Endodermal cell (in vitro differentiated cells): ENCODE results near the gene WASHC3. TPM values are rescaled to one million over a fixed set of nuclear protein-coding genes. Genes with fewer than 3 reads are reported as not detected.
A peak's percentile ranks its signal among the peaks of the same experiment; 100 is the strongest.

Source experiments
- DNase-seq: peaks from one replicate; pipeline ENCODE4 v3.0.0-alpha.2; 2017
- H3K27ac ChIP-seq: 2 replicates; pipeline ENCODE4 v1.5.1; 2013; ENCODE audit warnings: mild to moderate bottlenecking, low read depth, low read length, moderate library complexity
- H3K27me3 ChIP-seq: 2 replicates; pipeline ENCODE4 v1.6.1; 2013; ENCODE audit warnings: mild to moderate bottlenecking, low read length, moderate library complexity; ENCODE audit not compliant: insufficient read depth, control insufficient read depth, poor library complexity, severe bottlenecking
- H3K36me3 ChIP-seq: 2 replicates; pipeline ENCODE4 v1.7.0; 2013; ENCODE audit warnings: mild to moderate bottlenecking, low read length, moderate library complexity; ENCODE audit not compliant: control insufficient read depth, insufficient read depth
- H3K4me1 ChIP-seq: one replicate; pipeline ENCODE4 v1.7.0; 2013; ENCODE audit warnings: low read length; ENCODE audit not compliant: control insufficient read depth, insufficient read depth
- H3K4me3 ChIP-seq: 2 replicates; pipeline ENCODE4 v1.5.1; 2013; ENCODE audit warnings: mild to moderate bottlenecking, low read length, moderate library complexity
- H3K9ac ChIP-seq: 2 replicates; pipeline ENCODE4 v1.6.1; 2013; ENCODE audit warnings: mild to moderate bottlenecking, low read length, moderate library complexity; ENCODE audit not compliant: poor library complexity, severe bottlenecking; ENCODE audit errors: extremely low read depth
- H3K9me3 ChIP-seq: 2 replicates; pipeline ENCODE4 v1.6.1; 2013; ENCODE audit warnings: mild to moderate bottlenecking, low read length, moderate library complexity; ENCODE audit not compliant: control insufficient read depth
- H3K27ac Mint-ChIP-seq: 2 replicates; pipeline ENCODE4 v1.8.0; 2020; ENCODE audit warnings: mixed read lengths
- H3K27me3 Mint-ChIP-seq: 2 replicates; pipeline ENCODE4 v1.8.0; 2021; ENCODE audit warnings: mild to moderate bottlenecking, mixed read lengths; ENCODE audit not compliant: insufficient read depth
- H3K36me3 Mint-ChIP-seq: 2 replicates; pipeline ENCODE4 v1.8.0; 2020; ENCODE audit warnings: low read depth, mixed read lengths
- H3K4me1 Mint-ChIP-seq: 2 replicates; pipeline ENCODE4 v1.8.0; 2020; ENCODE audit warnings: mixed read lengths
- H3K4me3 Mint-ChIP-seq: 2 replicates; pipeline ENCODE4 v1.8.0; 2020; ENCODE audit warnings: mild to moderate bottlenecking, moderate library complexity, mixed read lengths
- H3K9me3 Mint-ChIP-seq: 2 replicates; pipeline ENCODE4 v1.8.0; 2020; ENCODE audit warnings: mild to moderate bottlenecking, mixed read lengths
- WGBS, 2 experiments: methylation state at CpG; one replicate each; pipeline versions ENCODE4 v1.1.5 to v1.1.7; 2013; ENCODE audit warnings: missing lambda C conversion rate in 2 of 2, mixed read lengths in 1 of 2; ENCODE audit not compliant: insufficient coverage in 1 of 2, insufficient read length in 1 of 2; 5-methylcytosine and 5-hydroxymethylcytosine counted together
- total RNA-seq, 2 donors: library from RNA; stranded (reverse); fragmentation: NEBNext Ultra II Directional in 1 of 2; extraction: Animal tissue kit (Norgen Biotek cat#: 25700) in 1 of 2; gene quantifications; 2 replicates in 1 of 2; 3 replicates in 1 of 2; pipeline ENCODE4 v1.2.1, GENCODE V29; 2021
- TF ChIP-seq, protein P1 (sequence below): fragments of 200-600 bp; sonication (generic); conservative IDR thresholded peaks from 2 replicates; pipeline ENCODE4 v1.5.0; 2021; ENCODE audit warnings: antibody characterized with exemption, mild to moderate bottlenecking

WASHC3 gene
- total RNA-seq, 2 donors from 2014 or later, result 18.4 to 18.8 TPM

DNA sequence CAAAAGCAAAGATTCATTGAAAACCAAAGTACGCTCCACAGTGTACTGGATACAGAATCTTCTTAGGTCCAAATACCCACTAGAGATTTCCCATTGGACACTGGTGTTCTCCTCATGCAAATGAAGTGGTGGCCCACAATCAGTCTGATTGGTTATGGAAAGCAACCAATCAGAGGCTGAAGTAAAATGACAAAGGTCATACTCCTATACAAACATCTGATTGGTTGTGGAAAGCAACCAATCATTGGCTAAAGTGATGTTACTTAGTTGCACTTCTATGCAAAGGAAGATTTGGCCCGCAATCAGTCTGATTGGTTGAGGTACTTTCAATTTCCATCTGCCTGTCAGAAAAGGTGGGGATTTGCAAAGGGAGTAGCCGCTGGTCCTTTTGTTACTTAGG, 1.3 kb upstream of the WASHC3 start:
- TF ChIP-seq, protein P1, sequence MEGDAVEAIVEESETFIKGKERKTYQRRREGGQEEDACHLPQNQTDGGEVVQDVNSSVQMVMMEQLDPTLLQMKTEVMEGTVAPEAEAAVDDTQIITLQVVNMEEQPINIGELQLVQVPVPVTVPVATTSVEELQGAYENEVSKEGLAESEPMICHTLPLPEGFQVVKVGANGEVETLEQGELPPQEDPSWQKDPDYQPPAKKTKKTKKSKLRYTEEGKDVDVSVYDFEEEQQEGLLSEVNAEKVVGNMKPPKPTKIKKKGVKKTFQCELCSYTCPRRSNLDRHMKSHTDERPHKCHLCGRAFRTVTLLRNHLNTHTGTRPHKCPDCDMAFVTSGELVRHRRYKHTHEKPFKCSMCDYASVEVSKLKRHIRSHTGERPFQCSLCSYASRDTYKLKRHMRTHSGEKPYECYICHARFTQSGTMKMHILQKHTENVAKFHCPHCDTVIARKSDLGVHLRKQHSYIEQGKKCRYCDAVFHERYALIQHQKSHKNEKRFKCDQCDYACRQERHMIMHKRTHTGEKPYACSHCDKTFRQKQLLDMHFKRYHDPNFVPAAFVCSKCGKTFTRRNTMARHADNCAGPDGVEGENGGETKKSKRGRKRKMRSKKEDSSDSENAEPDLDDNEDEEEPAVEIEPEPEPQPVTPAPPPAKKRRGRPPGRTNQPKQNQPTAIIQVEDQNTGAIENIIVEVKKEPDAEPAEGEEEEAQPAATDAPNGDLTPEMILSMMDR, result no peak
- H3K27me3 ChIP-seq, result no peaks in the 10 kb centered on the region
- H3K4me1 Mint-ChIP-seq, result peaks cover 21% of the 10 kb centered on the region
- H3K4me1 ChIP-seq, result peaks cover 15% of the 10 kb centered on the region
- 95 to 97% methylated on average over 2 to 3 of the region's 3 CpGs for WGBS, 2 experiments
- H3K4me3 Mint-ChIP-seq, result no peak overlapping the region
- H3K27me3 Mint-ChIP-seq, result no peaks in the 10 kb centered on the region
- H3K27ac Mint-ChIP-seq, result no peak overlapping the region
- H3K9me3 Mint-ChIP-seq, result no peaks in the 10 kb centered on the region
- no peak overlapping the region for H3K4me3 ChIP-seq
- H3K9ac ChIP-seq, result no peak overlapping the region
- H3K36me3 Mint-ChIP-seq, result peaks cover under 1% of the 10 kb centered on the region
- H3K27ac ChIP-seq, result no peak overlapping the region
- no peaks in the 10 kb centered on the region for H3K9me3 ChIP-seq
- DNase-seq, result no peak
- H3K36me3 ChIP-seq, result peaks cover 1% of the 10 kb centered on the region

DNA sequence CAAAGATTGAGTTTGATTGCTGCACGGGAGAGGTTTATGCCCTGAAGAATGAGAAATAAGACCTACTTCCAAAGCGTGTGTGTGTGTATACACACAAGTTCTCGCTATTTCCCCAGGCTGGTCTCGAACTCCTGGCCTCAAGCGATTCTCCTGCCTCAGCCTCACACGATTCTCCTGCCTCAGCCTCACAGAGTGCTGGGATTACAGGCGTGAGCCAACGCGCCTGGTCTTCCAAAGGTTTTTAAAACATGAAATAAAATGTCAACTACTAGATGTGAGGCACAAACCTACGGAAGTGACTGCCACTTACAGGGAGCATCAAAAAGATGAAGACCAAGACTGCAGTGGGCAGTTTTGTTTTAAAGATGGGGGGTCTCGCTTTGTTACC, 622 bp upstream of the WASHC3 start:
- Histone ChIP-seq H3K4me3 (peak overlapping the region; percentile 91), H3K27ac (no peak overlapping the region), H3K4me1 (peaks cover 13% of the 10 kb centered on the region), H3K36me3 (peaks cover 8% of the 10 kb centered on the region), H3K27me3 (no peaks in the 10 kb centered on the region), H3K9ac (no peak overlapping the region), H3K9me3 (peaks cover 6% of the 10 kb centered on the region)
- no peak overlapping the region for H3K27ac Mint-ChIP-seq
- peak overlapping the region; percentile 95 for H3K4me3 Mint-ChIP-seq
- TF ChIP-seq, protein P1, result no peak
- peaks cover 7% of the 10 kb centered on the region for H3K36me3 Mint-ChIP-seq
- 86 to 92% methylated on average over 11 of the region's 11 CpGs for WGBS, 2 experiments
- peaks cover 20% of the 10 kb centered on the region for H3K4me1 Mint-ChIP-seq
- DNase-seq, result no peak
- no peaks in the 10 kb centered on the region for H3K27me3 Mint-ChIP-seq
- H3K9me3 Mint-ChIP-seq, result no peaks in the 10 kb centered on the region

DNA sequence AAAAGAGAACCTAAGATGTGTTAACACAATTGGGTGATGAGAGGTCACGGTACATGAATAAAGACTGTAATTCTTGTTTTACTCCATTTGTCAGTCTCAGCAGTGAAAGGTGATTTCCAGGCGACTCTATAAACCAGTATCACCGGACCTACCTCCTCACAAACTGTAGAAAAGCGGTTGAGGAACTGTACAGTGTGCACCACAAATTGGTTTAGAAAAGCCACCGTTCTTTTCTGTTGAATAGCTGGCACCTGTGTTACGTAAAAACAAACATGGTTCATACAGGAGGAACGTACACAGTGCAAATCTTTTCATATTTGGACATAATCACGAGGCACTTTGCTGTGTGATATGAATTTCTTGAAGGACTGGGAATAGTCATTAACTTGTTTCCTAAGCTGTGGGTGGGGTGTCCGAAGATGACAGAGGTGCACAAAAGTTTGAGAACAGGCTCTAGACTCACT, 663 bp downstream of the WASHC3 start:
- H3K27me3 Mint-ChIP-seq, result no peaks in the 10 kb centered on the region
- H3K27ac Mint-ChIP-seq, result peak overlapping the region; percentile 94

More for the DNA sequence above, 663 bp downstream of the WASHC3 start:
- Histone ChIP-seq H3K9me3 (peaks cover 17% of the 10 kb centered on the region), H3K27me3 (no peaks in the 10 kb centered on the region), H3K9ac (peak overlapping the region; percentile 63), H3K4me1 (peaks cover 10% of the 10 kb centered on the region), H3K4me3 (peak overlapping the region; percentile 91), H3K27ac (no peak overlapping the region), H3K36me3 (peaks cover 20% of the 10 kb centered on the region)
- DNase-seq, result no peak
- peaks cover 18% of the 10 kb centered on the region for H3K36me3 Mint-ChIP-seq
- TF ChIP-seq, protein P1, result no peak
- no peaks in the 10 kb centered on the region for H3K9me3 Mint-ChIP-seq
- peaks cover 18% of the 10 kb centered on the region for H3K4me1 Mint-ChIP-seq
- 69 to 85% methylated on average over 9 of the region's 9 CpGs for WGBS, 2 experiments
- peak overlapping the region; percentile 95 for H3K4me3 Mint-ChIP-seq
